Measurements from ENCODE around the gene SETD7.

SETD7 gene

GRCh38 chr4:139599076-139599475 lies 43.1 kb upstream of the SETD7 start:
- TF ChIP-seq MAX (IDR thresholded peaks at IDR 0.05; ENCODE audit: low read depth, low read length) (no peak), POLR2A (IDR thresholded peaks at IDR 0.05; ENCODE audit: extremely low read depth, insufficient read length) (no peak), MYC (IDR thresholded peaks at IDR 0.05; ENCODE audit: low read depth, low read length) (no peak), CTCF (IDR thresholded peaks at IDR 0.05; ENCODE audit: low read depth, low read length) (no peak)
- H3K4me3 ChIP-seq (ENCODE audit: low read depth, low read length) = no peak overlapping the region
- no peak for DNase-seq (ENCODE audit: low read depth)

- no peak for DNase-seq (ENCODE audit: low read depth)
- no peak for TF ChIP-seq MAX (IDR thresholded peaks at IDR 0.05; ENCODE audit: low read depth, low read length)
- TF ChIP-seq POLR2A (IDR thresholded peaks at IDR 0.05; ENCODE audit: extremely low read depth, insufficient read length) = no peak
- TF ChIP-seq CTCF (IDR thresholded peaks at IDR 0.05; ENCODE audit: low read depth, low read length) = no peak
- no peak for TF ChIP-seq MYC (IDR thresholded peaks at IDR 0.05; ENCODE audit: low read depth, low read length)
- no peak overlapping the region for H3K4me3 ChIP-seq (ENCODE audit: low read depth, low read length)
Measured at GRCh38 chr4:139596684-139597279, 40.8 kb upstream of the SETD7 start.

- peak; percentile 26 for DNase-seq (ENCODE audit: low read depth)
- TF ChIP-seq MAX (IDR thresholded peaks at IDR 0.05; ENCODE audit: low read depth, low read length) = no peak
- TF ChIP-seq POLR2A (IDR thresholded peaks at IDR 0.05; ENCODE audit: extremely low read depth, insufficient read length) = no peak
- no peak for TF ChIP-seq CTCF (IDR thresholded peaks at IDR 0.05; ENCODE audit: low read depth, low read length)
- TF ChIP-seq MYC (IDR thresholded peaks at IDR 0.05; ENCODE audit: low read depth, low read length) = no peak
- no peak overlapping the region for H3K4me3 ChIP-seq (ENCODE audit: low read depth, low read length)
Measured at GRCh38 chr4:139596034-139596683, 40.1 kb upstream of the SETD7 start.

GRCh38 chr4:139594591-139595185 lies 38.7 kb upstream of the SETD7 start:
- no peak for DNase-seq (ENCODE audit: low read depth)
- no peak overlapping the region for H3K4me3 ChIP-seq (ENCODE audit: low read depth, low read length)
- TF ChIP-seq MAX (IDR thresholded peaks at IDR 0.05; ENCODE audit: low read depth, low read length) (no peak), POLR2A (IDR thresholded peaks at IDR 0.05; ENCODE audit: extremely low read depth, insufficient read length) (no peak), CTCF (IDR thresholded peaks at IDR 0.05; ENCODE audit: low read depth, low read length) (no peak), MYC (IDR thresholded peaks at IDR 0.05; ENCODE audit: low read depth, low read length) (no peak)

GRCh38 chr4:139593091-139593564 lies 37.1 kb upstream of the SETD7 start:
- DNase-seq (ENCODE audit: low read depth) = no peak
- TF ChIP-seq POLR2A (IDR thresholded peaks at IDR 0.05; ENCODE audit: extremely low read depth, insufficient read length) (no peak), MAX (IDR thresholded peaks at IDR 0.05; ENCODE audit: low read depth, low read length) (no peak), CTCF (IDR thresholded peaks at IDR 0.05; ENCODE audit: low read depth, low read length) (no peak), MYC (IDR thresholded peaks at IDR 0.05; ENCODE audit: low read depth, low read length) (no peak)
- H3K4me3 ChIP-seq (ENCODE audit: low read depth, low read length) = no peak overlapping the region

All from NB4 (cell line).